NCI-H2196 treated with DMSO at 0.1 percent for 48 hours (cell line): ENCODE measurements around the gene HTRA3.

Source experiments
- DNase-seq: peaks from one replicate; lab custom pipeline; 2025; ENCODE audit not compliant: unreplicated experiment; lab: John Stamatoyannopoulos, UW

The HTRA3 gene

GRCh38 chr4:8269535-8270417, at the start of gene HTRA3:
HTRA3 (plus strand) TSS chr4:8269754; CDS start chr4:8269969, 215 bp downstream.
- DNase-seq = no peak

- DNase-seq = no peak
Observed at GRCh38 chr4:8220661-8221450, 48.7 kb upstream of the HTRA3 start.

GRCh38 chr4:8221476-8221875, 48.1 kb upstream of the HTRA3 start:
- no peak for DNase-seq

GRCh38 chr4:8221985-8222384, 47.6 kb upstream of the HTRA3 start:
- no peak for DNase-seq

- no peak for DNase-seq
Observed at GRCh38 chr4:8222609-8223388, 46.8 kb upstream of the HTRA3 start.

- DNase-seq = no peak
Observed at GRCh38 chr4:8224267-8224974, 45.1 kb upstream of the HTRA3 start.

- DNase-seq = no peak
Observed at GRCh38 chr4:8224975-8225625, 44.5 kb upstream of the HTRA3 start.

- DNase-seq = no peak
Observed at GRCh38 chr4:8225706-8226443, 43.7 kb upstream of the HTRA3 start.

- DNase-seq = no peak
Observed at GRCh38 chr4:8227201-8227770, 42.3 kb upstream of the HTRA3 start.

GRCh38 chr4:8227771-8228318, 41.7 kb upstream of the HTRA3 start:
- no peak for DNase-seq

- peak; percentile 39 for DNase-seq
Observed at GRCh38 chr4:8228319-8229250, 41.0 kb upstream of the HTRA3 start.

- DNase-seq = no peak
Observed at GRCh38 chr4:8229331-8229975, 40.1 kb upstream of the HTRA3 start.

GRCh38 chr4:8230033-8230432, 39.5 kb upstream of the HTRA3 start:
- no peak for DNase-seq

GRCh38 chr4:8230891-8231290, 38.7 kb upstream of the HTRA3 start:
- no peak for DNase-seq

- DNase-seq = no peak
Observed at GRCh38 chr4:8231551-8232049, 38.0 kb upstream of the HTRA3 start.

GRCh38 chr4:8232748-8233147, 36.8 kb upstream of the HTRA3 start:
- DNase-seq = no peak
